Measurements from ENCODE around the gene SPCS1. TPM values are rescaled to one million over a fixed set of nuclear protein-coding genes. Genes with fewer than 3 reads are reported as not detected.

The SPCS1 gene
- total and polyA plus RNA-seq, 7 donors, result 55.7 to 133 (median 85.6) TPM

DNA sequence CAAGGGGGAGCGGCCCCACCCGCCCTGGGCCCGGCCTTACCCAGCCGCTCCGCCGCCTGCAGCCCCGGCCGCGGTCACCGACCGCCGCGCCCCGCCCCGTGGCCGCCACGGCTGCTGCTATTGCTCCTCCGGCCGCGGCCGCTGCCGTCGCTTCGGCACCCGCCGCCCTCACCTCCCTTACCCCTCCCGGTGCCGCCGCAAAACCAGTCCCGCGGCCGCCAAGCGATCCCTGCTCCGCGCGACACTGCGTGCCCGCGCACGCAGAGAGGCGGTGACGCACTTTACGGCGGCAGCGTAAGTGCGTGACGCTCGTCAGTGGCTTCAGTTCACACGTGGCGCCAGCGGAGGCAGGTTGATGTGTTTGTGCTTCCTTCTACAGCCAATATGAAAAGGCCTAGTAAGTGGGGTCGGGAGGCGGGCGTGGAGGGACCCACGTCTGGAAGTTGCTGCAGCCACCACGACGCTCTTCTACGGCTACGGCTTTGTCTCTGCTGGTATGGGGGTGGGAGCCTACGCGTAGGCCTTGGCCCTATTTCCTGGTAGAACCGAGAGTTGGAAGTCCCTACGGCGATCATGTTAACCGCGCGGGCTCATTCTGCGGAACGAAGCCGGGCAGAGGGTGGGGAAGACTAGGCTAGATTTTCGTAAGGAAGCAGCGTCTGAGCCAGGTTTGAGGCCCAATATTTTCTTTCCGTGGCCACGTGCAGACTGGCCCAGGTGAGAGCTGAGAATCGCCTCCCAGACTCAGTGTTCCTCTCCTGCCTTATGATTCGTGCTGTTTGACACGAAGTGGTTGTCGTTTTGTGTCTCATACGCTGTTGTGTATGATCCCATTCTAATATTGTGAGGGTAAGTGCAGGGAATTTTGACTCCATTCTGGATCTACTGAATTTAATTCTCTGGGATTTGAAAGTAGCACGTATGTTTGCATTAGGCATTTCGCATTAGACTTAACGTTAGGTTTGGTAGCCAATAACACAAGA is 19.9 kb upstream of the SPCS1 start, which contains the start of the genes GNL3 and PBRM1:
Gene GNL3, plus strand, starts transcription at position 324 of the 983 bp plus-strand sequence. Its CDS starts 61 bp downstream, at position 385.
Gene PBRM1, minus strand, starts transcription at position 205 of the 983 bp plus-strand sequence.
- ATAC-seq (peak; percentile 93 to 95 (median 94)), DNase-seq (peak; percentile 95 to 97)
- Histone ChIP-seq H3K36me3 (ENCODE audit: insufficient read depth in 1 of 2, low read depth in 1 of 2) (peaks cover 32 to 53% of the 10 kb centered on the region in 2 donors), H3K4me1 (peaks cover 39% of the 10 kb centered on the region), H3K4me3 (peak within 1 kb of the TSS; percentile 91), H3K9me3 (no peaks in the 10 kb centered on the region), H3K27ac (peak within 1 kb of the TSS; percentile 93), H3K27me3 (ENCODE audit: insufficient read depth in 3 of 3, low read length in 2 of 3) (no peaks in the 10 kb centered on the region)
- TF ChIP-seq CTCF (IDR thresholded peaks at IDR 0.05), result no peak
- 0% methylated on average over 69 to 82 of the region's 82 CpGs for WGBS, 3 donors
- intact Hi-C loops (cut with DNase I), result loop anchor here (2.0 to 5.0 kb wide), 3 partner anchors 19 to 229 kb away; partner anchors contain the start of genes GLT8D1 (in 2 of the 2) and NISCH (in 1 of the 2)

- intact Hi-C loops (cut with DNase I), result loop anchor here in 1 of 2 donors (5.0 kb wide), 2 partner anchors 216 to 231 kb away; partner anchors contain the start of gene NISCH
- Histone ChIP-seq H3K36me3 (ENCODE audit: insufficient read depth in 1 of 2, low read depth in 1 of 2) (peaks cover 37 to 66% of the 10 kb centered on the region in 2 donors), H3K9me3 (no peaks in the 10 kb centered on the region), H3K27me3 (ENCODE audit: insufficient read depth in 3 of 3, low read length in 2 of 3) (no peaks in the 10 kb centered on the region), H3K4me1 (peaks cover 29% of the 10 kb centered on the region), H3K27ac (no peak overlapping the region), H3K4me3 (no peak overlapping the region)
- TF ChIP-seq CTCF (IDR thresholded peaks at IDR 0.05), result no peak
- DNase-seq (no peak), ATAC-seq (no peak)
- WGBS, 3 donors, result 79 to 84% (median 81%) methylated on average over 6 of the region's 6 CpGs
These were observed 17.6 kb upstream of the SPCS1 start for GRCh38 chr3:52688266-52688665.

GRCh38 chr3:52689151-52689550 is 16.8 kb upstream of the SPCS1 start:
- Histone ChIP-seq H3K4me1 (peaks cover 21% of the 10 kb centered on the region), H3K9me3 (no peaks in the 10 kb centered on the region), H3K27me3 (ENCODE audit: insufficient read depth in 3 of 3, low read length in 2 of 3) (no peaks in the 10 kb centered on the region), H3K4me3 (no peak overlapping the region), H3K27ac (no peak overlapping the region), H3K36me3 (ENCODE audit: insufficient read depth in 1 of 2, low read depth in 1 of 2) (peaks cover 37 to 75% of the 10 kb centered on the region in 2 donors)
- TF ChIP-seq CTCF (IDR thresholded peaks at IDR 0.05), result no peak
- DNase-seq (no peak), ATAC-seq (no peak)
- 89 to 92% (median 91%) methylated on average over 3 of the region's 3 CpGs for WGBS, 3 donors
- intact Hi-C loops (cut with DNase I), result loop anchor here in 1 of 2 donors (5.0 kb wide), 2 partner anchors 217 to 232 kb away; partner anchors contain the start of gene NISCH

DNA sequence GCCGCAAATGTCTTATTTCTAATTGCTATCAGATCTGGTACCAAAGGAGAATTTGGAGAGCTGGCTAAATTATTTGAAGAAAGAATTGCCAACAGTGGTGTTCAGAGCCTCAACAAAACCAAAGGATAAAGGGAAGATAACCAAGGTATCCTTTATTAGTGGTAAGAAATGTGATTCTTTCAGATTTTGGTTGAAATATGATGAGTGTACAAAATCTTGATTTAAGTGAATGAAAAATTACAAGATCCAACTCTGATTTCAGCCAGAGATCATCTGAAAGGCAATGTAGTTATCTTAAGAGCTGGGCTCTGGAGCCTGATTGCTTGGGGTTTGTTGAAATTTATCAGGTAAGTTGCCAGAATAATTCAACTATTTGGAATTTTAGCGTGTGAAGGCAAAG is 15.3 kb upstream of the SPCS1 start:
- H3K4me3 ChIP-seq, result no peak overlapping the region
- 94 to 96% (median 96%) methylated on average over 2 of the region's 2 CpGs for WGBS, 3 donors
- no peak overlapping the region for H3K27ac ChIP-seq
- no peak for TF ChIP-seq CTCF (IDR thresholded peaks at IDR 0.05)
- no peak for DNase-seq
- no peak for ATAC-seq
- H3K9me3 ChIP-seq, result no peaks in the 10 kb centered on the region
- intact Hi-C loops (cut with DNase I), result no loop called here
- H3K4me1 ChIP-seq, result peaks cover 13% of the 10 kb centered on the region
- H3K27me3 ChIP-seq (ENCODE audit: insufficient read depth in 3 of 3, low read length in 2 of 3), result no peaks in the 10 kb centered on the region
- peaks cover 47 to 89% of the 10 kb centered on the region in 2 donors for H3K36me3 ChIP-seq (ENCODE audit: insufficient read depth in 1 of 2, low read depth in 1 of 2)
